WERI-Rb-1 (cell line): ENCODE data around the gene MEGF10.

Experiments used
- DNase-seq: peaks from one replicate; pipeline ENCODE4 v3.0.0-alpha.2; 2020
- H3K27ac ChIP-seq: fragments of 250-450 bp; sonication (Bioruptor Pico); 2 replicates; pipeline ENCODE4 v1.5.1; 2020; ENCODE audit warnings: mild to moderate bottlenecking, moderate library complexity
- H3K27me3 ChIP-seq: fragments of 250-450 bp; sonication (Bioruptor Pico); 2 replicates; pipeline ENCODE4 v1.5.1; 2021; ENCODE audit warnings: mild to moderate bottlenecking, low read depth, moderate library complexity; ENCODE audit not compliant: insufficient read depth, severe bottlenecking
- H3K36me3 ChIP-seq: fragments of 250-450 bp; sonication (Bioruptor Pico); 2 replicates; pipeline ENCODE4 v1.5.1; 2020; ENCODE audit warnings: mild to moderate bottlenecking, moderate library complexity
- H3K4me3 ChIP-seq: 2 replicates; pipeline ENCODE4 v1.5.1; 2011; ENCODE audit warnings: low read depth, mild to moderate bottlenecking, control low read depth, low read length
- H3K9me3 ChIP-seq: fragments of 250-450 bp; sonication (Bioruptor Pico); 2 replicates; pipeline ENCODE4 v1.5.1; 2021; ENCODE audit warnings: mild to moderate bottlenecking, moderate library complexity; ENCODE audit not compliant: severe bottlenecking
- TF ChIP-seq, protein P1 (sequence below): IDR thresholded peaks from 2 replicates; pipeline ENCODE4 v1.5.1; 2011; ENCODE audit warnings: low read depth, mild to moderate bottlenecking, control low read depth, inconsistent platforms, low read length

The MEGF10 gene

DNA sequence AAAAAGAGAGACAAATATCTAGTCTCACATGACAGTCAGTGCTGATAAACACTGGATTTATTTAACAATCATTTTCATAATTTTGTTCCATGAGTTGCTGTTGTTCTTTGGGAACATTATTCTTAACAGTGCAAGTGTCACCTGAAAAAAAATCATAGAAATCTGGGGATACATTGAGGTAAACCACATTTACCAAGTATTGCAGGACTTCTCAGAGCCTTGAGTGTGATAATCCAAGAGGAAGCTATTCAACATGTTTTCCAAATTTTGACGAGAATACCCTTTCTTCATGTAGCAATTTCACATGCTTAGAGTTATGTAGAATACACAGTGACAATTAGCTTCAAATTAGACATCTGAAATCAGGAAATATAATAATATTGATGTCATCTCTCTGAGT, 108.5 kb downstream of the MEGF10 start:
- H3K27ac ChIP-seq = no peak overlapping the region
- no peak overlapping the region for H3K4me3 ChIP-seq
- TF ChIP-seq, protein P1, sequence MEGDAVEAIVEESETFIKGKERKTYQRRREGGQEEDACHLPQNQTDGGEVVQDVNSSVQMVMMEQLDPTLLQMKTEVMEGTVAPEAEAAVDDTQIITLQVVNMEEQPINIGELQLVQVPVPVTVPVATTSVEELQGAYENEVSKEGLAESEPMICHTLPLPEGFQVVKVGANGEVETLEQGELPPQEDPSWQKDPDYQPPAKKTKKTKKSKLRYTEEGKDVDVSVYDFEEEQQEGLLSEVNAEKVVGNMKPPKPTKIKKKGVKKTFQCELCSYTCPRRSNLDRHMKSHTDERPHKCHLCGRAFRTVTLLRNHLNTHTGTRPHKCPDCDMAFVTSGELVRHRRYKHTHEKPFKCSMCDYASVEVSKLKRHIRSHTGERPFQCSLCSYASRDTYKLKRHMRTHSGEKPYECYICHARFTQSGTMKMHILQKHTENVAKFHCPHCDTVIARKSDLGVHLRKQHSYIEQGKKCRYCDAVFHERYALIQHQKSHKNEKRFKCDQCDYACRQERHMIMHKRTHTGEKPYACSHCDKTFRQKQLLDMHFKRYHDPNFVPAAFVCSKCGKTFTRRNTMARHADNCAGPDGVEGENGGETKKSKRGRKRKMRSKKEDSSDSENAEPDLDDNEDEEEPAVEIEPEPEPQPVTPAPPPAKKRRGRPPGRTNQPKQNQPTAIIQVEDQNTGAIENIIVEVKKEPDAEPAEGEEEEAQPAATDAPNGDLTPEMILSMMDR = no peak
- H3K9me3 ChIP-seq = no peaks in the 10 kb centered on the region
- no peak for DNase-seq
- no peaks in the 10 kb centered on the region for H3K27me3 ChIP-seq
- no peaks in the 10 kb centered on the region for H3K36me3 ChIP-seq

DNA sequence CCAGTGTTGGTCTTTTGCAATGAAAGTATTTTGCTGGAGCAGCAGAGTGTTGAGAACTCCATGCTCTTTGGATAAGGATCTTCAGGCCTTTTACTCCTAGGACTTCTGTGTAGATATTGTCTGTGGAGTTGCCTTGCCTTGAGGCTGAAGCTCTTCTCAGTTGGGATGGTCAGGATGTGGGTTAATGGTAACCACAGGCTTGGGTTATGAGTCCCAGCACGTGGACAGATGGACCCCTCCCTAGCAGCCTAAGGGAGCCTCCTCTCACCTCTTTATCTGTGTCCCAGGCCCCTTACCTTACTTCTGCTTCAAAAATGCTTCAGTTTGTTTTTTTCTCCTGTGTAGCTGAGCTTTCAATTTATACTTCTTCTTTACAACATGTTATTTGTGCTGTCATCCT, 109.9 kb downstream of the MEGF10 start:
- Histone ChIP-seq H3K4me3 (no peak overlapping the region), H3K27ac (no peak overlapping the region), H3K36me3 (no peaks in the 10 kb centered on the region), H3K27me3 (no peaks in the 10 kb centered on the region), H3K9me3 (no peaks in the 10 kb centered on the region)
- no peak for DNase-seq
- TF ChIP-seq, protein P1 = no peak

DNA sequence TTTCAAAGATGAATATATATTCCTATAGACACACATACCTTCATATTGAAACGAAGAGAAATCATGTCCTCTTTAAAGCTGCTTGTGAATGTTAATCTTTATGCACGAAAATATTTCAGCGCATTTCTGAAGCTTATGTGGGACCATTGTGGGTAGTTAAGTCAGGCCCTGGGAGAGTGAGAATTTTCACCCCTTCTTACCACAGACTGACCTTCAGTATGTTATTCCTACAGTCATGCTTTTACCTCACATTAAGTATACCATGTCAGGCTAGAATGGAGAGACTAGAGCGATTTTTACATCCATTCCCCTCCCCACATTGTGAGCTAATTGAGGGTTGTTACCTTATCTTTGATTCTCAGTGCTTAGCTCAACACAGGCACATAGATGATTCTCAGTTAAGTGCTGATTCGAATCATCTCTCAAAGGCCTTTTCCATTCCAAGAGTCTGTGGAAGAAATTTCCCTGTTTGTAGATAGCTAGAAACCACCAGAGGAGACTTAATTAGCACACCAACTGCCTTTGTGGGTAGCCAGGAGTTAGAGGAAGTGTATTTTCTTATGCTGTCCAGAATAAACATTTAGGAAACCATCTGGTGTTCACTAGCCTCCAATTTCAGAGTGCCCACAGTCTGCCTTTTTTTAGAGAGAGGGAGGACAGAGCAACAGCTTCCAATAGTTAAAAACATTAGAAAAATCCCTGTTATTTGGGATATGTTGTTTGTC, 110.5 kb downstream of the MEGF10 start:
- TF ChIP-seq, protein P1 = no peak
- Histone ChIP-seq H3K27me3 (no peaks in the 10 kb centered on the region), H3K36me3 (no peaks in the 10 kb centered on the region), H3K27ac (no peak overlapping the region), H3K4me3 (no peak overlapping the region), H3K9me3 (no peaks in the 10 kb centered on the region)
- no peak for DNase-seq

DNA sequence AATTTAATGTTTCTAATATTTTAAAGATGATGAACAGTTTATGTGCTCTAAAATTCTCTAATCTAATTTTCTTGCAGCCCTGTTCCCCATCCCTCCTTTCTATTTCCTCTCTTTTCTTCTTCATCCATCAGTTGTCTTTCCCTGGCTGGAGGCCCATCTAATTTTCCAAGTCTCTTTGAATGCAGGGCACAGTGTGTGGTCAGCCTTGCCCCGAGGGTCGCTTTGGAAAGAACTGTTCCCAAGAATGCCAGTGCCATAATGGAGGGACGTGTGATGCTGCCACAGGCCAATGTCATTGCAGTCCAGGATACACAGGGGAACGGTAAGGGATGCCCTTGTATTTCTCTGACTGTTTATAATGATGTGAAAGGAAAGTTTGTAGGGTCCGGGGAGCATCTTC, 111.8 kb downstream of the MEGF10 start:
- TF ChIP-seq, protein P1 = no peak
- Histone ChIP-seq H3K9me3 (no peaks in the 10 kb centered on the region), H3K27me3 (no peaks in the 10 kb centered on the region), H3K4me3 (no peak overlapping the region), H3K27ac (no peak overlapping the region), H3K36me3 (no peaks in the 10 kb centered on the region)
- no peak for DNase-seq

DNA sequence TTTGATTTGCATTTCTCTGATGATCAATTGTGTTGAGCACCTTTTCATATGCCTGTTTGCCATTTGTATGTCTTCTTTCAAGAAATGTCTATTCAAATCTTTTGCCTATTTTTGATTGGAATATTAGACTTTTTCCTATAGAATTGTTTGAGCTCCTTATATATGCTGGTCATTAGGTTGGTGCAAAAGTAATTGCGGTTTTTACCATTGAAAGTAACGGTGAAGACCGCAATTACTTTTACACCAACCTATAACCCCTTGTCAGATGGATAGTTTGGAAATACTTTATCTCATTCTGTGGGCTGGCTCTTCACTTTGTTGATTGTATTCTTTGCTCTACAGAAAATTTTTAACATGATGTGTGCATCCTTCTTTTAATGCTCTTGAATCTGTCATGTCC, 113.6 kb downstream of the MEGF10 start:
- DNase-seq = no peak

More for the DNA sequence above, 113.6 kb downstream of the MEGF10 start:
- Histone ChIP-seq H3K4me3 (no peak overlapping the region), H3K27ac (no peak overlapping the region), H3K27me3 (no peaks in the 10 kb centered on the region), H3K36me3 (no peaks in the 10 kb centered on the region), H3K9me3 (no peaks in the 10 kb centered on the region)
- TF ChIP-seq, protein P1 = no peak
